ENCODE data around the gene LORICRIN.

The LORICRIN gene

GRCh38 chr1:153250166-153250565 lies 9.3 kb upstream of the LORICRIN start:
- no peak for DNase-seq

GRCh38 chr1:153251087-153251486 lies 8.4 kb upstream of the LORICRIN start:
- no peak for DNase-seq

GRCh38 chr1:153251562-153251961 lies 7.9 kb upstream of the LORICRIN start:
- no peak for DNase-seq

GRCh38 chr1:153251988-153252387 lies 7.5 kb upstream of the LORICRIN start:
- DNase-seq: no peak

- DNase-seq: no peak
Measured at GRCh38 chr1:153253076-153253475, 6.4 kb upstream of the LORICRIN start.

GRCh38 chr1:153253693-153254092 lies 5.8 kb upstream of the LORICRIN start:
- no peak for DNase-seq

GRCh38 chr1:153260585-153261280 lies 1.2 kb downstream of the LORICRIN start:
- peak in 1 of 2 donors; percentile 7 for DNase-seq

- peak in 1 of 2 donors; percentile 10 for DNase-seq
Measured at GRCh38 chr1:153261281-153262069, 2.0 kb downstream of the LORICRIN start.

GRCh38 chr1:153262070-153262366 lies 2.5 kb downstream of the LORICRIN start:
- DNase-seq: no peak

- DNase-seq: no peak
Measured at GRCh38 chr1:153262462-153263157, 3.1 kb downstream of the LORICRIN start.

GRCh38 chr1:153265457-153265856 lies 6.0 kb downstream of the LORICRIN start:
- DNase-seq: no peak

- DNase-seq: no peak
Measured at GRCh38 chr1:153271711-153272110, 12.2 kb downstream of the LORICRIN start.

GRCh38 chr1:153272186-153272585 lies 12.7 kb downstream of the LORICRIN start:
- DNase-seq: no peak

GRCh38 chr1:153277852-153278251 lies 18.4 kb downstream of the LORICRIN start:
- peak; percentile 28 to 36 for DNase-seq

- DNase-seq: peak; percentile 17 to 26
Measured at GRCh38 chr1:153288634-153289275, 29.3 kb downstream of the LORICRIN start.

- no peak for DNase-seq
Measured at GRCh38 chr1:153291514-153291913, 32.0 kb downstream of the LORICRIN start.

GRCh38 chr1:153292185-153292584 lies 32.7 kb downstream of the LORICRIN start:
- DNase-seq: no peak

GRCh38 chr1:153292740-153293479 lies 33.4 kb downstream of the LORICRIN start:
- no peak for DNase-seq

GRCh38 chr1:153293480-153293775 lies 33.9 kb downstream of the LORICRIN start:
- no peak for DNase-seq

- no peak for DNase-seq
Measured at GRCh38 chr1:153293851-153294250, 34.4 kb downstream of the LORICRIN start.

- no peak for DNase-seq
Measured at GRCh38 chr1:153302308-153302707, 42.8 kb downstream of the LORICRIN start.

GRCh38 chr1:153305682-153306081 lies 46.2 kb downstream of the LORICRIN start:
- DNase-seq: no peak

Measured in stimulated activated CD4-positive, alpha-beta T cell treated with anti-CD3 and anti-CD28 coated beads, Interleukin-2, amount 100 ng/mL, for 48 hours (primary cell).